Adrenal gland (tissue), 5 donors: Measurements from ENCODE around the gene OPRM1.

Experiments used
- POLR2A ChIP-seq, 2 donors: fragments of 450-650 bp; IDR thresholded peaks; one replicate each; pipeline ENCODE4 v1.6.1; 2017; ENCODE audit warnings: antibody characterized with exemption in 2 of 2, mild to moderate bottlenecking in 2 of 2, moderate library complexity in 1 of 2
- TF ChIP-seq, protein P1 (sequence below), 6 experiments: fragments of 450-650 bp in 4 of 6; fragments of 200-600 bp in 2 of 6; sonication (generic) in 1 of 6; IDR thresholded peaks; 1 replicate in 5 of 6; 2 replicates in 1 of 6; pipeline versions ENCODE4 v1.5.1 to v1.8.0; 2016 to 2021; ENCODE audit warnings: antibody characterized with exemption in 6 of 6, mild to moderate bottlenecking in 2 of 6, moderate library complexity in 1 of 6
- donor health status: DM: no; HTN: no; CAD: no.

GRCh38 chr6:154122195-154122925 lies 83.3 kb downstream of the OPRM1 start:
- TF ChIP-seq, protein P1, sequence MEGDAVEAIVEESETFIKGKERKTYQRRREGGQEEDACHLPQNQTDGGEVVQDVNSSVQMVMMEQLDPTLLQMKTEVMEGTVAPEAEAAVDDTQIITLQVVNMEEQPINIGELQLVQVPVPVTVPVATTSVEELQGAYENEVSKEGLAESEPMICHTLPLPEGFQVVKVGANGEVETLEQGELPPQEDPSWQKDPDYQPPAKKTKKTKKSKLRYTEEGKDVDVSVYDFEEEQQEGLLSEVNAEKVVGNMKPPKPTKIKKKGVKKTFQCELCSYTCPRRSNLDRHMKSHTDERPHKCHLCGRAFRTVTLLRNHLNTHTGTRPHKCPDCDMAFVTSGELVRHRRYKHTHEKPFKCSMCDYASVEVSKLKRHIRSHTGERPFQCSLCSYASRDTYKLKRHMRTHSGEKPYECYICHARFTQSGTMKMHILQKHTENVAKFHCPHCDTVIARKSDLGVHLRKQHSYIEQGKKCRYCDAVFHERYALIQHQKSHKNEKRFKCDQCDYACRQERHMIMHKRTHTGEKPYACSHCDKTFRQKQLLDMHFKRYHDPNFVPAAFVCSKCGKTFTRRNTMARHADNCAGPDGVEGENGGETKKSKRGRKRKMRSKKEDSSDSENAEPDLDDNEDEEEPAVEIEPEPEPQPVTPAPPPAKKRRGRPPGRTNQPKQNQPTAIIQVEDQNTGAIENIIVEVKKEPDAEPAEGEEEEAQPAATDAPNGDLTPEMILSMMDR (IDR thresholded peaks at IDR 0.05) = no peak
- no peak for TF ChIP-seq POLR2A (IDR thresholded peaks at IDR 0.05)
